GM19397 (cell line): ENCODE measurements around the gene BPGM.

Experiments used
- ATAC-seq: cut with Tn5 transposase; IDR thresholded peaks from one replicate; pipeline ENCODE4 v1.9.1; 2021; ENCODE audit warnings: mild to moderate bottlenecking, moderate library complexity; ENCODE audit not compliant: unreplicated experiment

Gene BPGM

GRCh38 chr7:134695321-134695860 lies 48.7 kb downstream of the BPGM start:
- ATAC-seq, result no peak

DNA sequence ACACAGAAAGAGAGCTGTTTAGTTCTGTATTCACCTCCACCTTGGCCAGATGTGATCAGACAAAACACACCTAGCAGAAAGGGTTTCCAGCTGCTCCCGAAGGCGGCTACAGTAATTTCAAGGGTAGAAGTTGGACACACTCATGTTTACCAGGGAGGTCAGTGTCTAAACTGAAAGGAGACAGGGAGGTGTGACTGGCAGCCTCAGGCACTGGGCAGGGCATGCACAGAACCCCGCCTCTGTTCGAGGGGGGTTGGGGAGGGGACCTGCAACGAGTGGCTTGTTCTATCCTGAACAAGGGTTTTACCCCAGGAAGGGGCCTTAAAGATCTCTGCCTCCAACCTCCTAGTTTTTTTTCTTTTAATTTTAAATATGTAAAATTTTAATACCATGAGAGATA lies 49.6 kb downstream of the BPGM start:
- ATAC-seq, result no peak

- ATAC-seq, result no peak
Observed at GRCh38 chr7:134697205-134697886, 50.7 kb downstream of the BPGM start.

- ATAC-seq, result no peak
Observed at GRCh38 chr7:134698481-134698880, 51.8 kb downstream of the BPGM start.

GRCh38 chr7:134699021-134699818 lies 52.6 kb downstream of the BPGM start:
- ATAC-seq, result no peak

GRCh38 chr7:134699899-134700298 lies 53.2 kb downstream of the BPGM start:
- no peak for ATAC-seq

- ATAC-seq, result no peak
Observed at GRCh38 chr7:134701272-134701671, 54.6 kb downstream of the BPGM start.

DNA sequence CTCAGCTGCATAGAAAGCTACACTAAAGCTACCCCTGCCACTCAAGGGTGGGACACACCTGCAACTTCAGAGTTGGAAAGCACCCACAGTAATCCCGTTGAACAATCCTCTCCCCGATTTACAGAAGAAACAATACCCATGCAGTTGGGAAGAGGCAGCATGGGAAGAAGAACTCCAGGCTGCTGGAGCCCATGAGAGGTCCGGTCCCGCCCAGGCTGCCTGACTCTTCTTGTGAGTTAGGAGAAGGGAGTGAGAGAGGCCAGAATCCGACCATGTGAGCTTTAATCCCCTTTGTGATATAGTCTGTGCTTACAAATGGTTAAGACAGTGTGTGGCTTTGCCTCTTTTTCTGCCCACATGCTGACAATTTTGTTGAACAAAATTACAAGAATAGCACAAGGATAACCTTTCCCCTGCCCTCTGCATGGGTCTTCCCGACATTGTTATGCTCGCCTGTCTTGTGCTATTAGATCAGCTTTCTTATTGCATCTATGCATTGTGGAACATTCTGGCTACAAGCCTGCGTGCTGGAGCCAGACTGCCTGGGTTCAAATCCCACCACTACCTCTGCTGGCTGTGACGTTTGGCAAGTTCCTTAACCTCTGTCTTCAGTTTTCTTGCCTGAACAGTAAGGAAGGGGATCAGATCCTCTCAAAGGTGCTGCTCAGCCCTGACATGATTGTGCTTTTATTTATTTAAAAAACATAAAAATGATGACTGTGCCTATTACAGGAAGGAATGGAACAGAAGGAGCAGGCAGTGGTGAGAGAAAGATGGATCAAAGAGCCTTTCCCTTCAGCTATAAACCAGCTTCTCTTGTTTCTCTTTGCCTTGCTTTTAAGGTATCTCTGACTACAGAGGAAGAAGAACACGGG lies 56.0 kb downstream of the BPGM start:
- no peak for ATAC-seq

- no peak for ATAC-seq
Observed at GRCh38 chr7:134703241-134703594, 56.6 kb downstream of the BPGM start.

DNA sequence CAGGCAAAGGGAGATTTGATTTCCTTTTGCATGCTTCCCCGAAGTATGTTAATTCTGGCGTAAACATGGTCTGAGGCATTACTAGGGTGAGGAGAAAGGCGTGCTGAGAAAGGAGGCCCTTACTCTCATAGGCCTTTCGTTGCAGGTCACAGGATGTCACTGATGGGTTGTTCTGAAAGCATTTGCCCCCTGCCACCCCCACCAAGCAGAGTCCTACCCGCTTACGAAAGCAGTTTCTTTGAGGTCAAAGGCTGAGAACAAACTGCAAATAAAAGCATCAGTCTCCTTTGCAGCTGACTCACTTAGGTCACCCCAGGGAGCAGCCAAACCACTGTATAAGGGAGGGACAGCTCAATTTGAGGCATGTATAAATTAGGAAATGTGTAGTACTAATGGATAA lies 57.1 kb downstream of the BPGM start:
- ATAC-seq, result no peak

DNA sequence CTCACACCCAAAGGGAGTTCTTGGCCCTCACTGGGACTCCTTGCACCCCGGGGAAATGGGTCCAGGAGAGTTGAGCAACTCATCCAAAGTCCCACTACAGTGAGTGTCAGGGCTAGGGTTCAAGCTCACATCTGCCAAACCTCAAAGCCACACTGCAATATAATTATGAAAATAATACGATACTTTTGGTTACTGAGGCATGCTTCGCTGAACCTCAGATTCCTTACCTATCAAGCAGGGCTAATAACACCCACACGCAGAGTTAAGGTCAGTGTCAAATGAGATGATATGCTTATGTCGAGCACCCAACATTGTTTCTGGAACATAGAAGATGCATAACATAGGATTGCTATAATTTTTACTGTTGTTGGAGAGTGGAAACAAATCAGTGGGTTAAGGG lies 58.2 kb downstream of the BPGM start:
- ATAC-seq, result no peak

GRCh38 chr7:134705716-134706115 lies 59.1 kb downstream of the BPGM start:
- ATAC-seq, result no peak

GRCh38 chr7:134706468-134706867 lies 59.8 kb downstream of the BPGM start:
- no peak for ATAC-seq

GRCh38 chr7:134707663-134708378 lies 61.2 kb downstream of the BPGM start:
- no peak for ATAC-seq

- no peak for ATAC-seq
Observed at GRCh38 chr7:134708692-134709091, 62.0 kb downstream of the BPGM start.

DNA sequence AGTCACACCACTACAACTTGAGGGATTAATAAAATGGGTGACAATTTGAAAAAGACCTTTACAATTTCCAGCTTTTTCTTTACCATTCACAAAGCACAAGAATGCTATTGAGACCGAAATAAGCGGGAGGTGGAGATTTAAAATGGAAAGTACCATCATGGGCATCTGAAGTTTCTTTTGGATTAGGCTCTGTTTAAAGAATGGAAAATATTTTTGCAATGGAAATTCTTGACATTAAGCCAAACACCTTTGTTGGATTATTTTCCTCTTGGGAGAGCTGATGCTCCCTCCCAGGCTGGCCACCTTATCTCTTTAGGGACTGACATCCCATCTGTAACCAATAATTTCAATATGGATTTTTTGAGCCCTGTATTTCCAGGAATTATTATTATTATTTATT lies 62.5 kb downstream of the BPGM start:
- ATAC-seq, result no peak

DNA sequence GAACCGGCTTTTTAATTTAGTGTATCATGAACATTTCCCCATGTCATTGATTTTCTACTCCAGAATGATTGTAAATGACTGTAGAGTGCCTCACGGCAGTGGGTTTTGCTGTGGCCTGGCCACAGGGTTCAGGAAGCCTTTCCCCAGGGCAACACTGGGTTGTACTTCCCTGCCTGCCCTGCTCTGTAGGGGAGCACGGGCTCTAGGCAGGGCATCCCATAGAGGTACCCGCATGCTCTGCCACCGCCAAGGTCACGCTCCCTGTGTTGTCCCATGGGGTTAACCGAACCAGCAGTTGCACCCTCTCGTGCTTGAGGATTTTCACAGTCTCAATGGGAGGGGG lies 63.8 kb downstream of the BPGM start:
- ATAC-seq, result no peak

DNA sequence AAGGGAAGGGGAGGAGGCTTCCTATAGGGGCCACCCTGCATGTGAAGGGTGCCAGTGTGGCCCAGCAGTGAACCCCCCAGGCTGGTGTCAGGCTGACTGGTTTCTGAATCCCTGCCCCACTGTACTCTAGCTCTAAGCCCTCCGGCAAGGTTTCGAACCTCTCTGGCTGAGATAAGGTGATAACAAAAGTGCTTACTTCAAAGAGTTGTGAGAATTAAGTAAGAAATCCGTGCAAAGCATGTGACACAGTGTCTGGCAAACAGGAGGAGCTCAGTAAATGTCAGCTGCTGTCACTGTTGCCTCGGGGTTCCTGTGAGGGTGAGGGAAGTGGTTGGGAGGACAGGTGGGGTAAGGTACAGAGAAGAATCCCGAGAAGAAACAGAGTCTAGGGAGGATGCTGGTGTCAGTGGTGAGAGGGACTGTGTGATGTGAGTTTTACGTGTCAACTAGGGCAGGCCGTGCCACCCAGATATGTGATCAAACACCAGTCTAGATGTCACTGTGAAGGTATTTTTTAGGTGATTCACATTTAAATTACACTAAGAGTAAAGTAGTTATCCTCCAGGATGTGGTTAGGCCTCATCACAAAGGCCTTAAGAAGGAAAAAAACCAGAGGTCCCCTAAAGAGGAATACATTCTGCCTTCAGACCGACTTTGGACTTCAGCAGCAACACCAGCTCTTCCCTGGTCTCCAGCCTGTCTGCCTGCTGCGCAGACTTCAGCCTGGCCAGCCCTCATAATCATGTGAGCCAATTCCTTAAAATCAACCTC lies 64.4 kb downstream of the BPGM start:
- no peak for ATAC-seq

GRCh38 chr7:134712196-134712595 lies 65.5 kb downstream of the BPGM start:
- no peak for ATAC-seq
